Fibroblast of lung (primary cell): ENCODE data around the gene FHAD1.

Source experiments
- EZH2 ChIP-seq: IDR thresholded peaks from 2 replicates; pipeline ENCODE4 v1.5.1; 2012; ENCODE audit warnings: low read length, control low read depth, mild to moderate bottlenecking; ENCODE audit errors: missing control alignments
- TF ChIP-seq, protein P1 (sequence below), 2 donors: IDR thresholded peaks in 1 of 2; conservative IDR thresholded peaks in 1 of 2; 1 replicate in 1 of 2; 2 replicates in 1 of 2; pipeline ENCODE4 v1.5.1; 2011 to 2012; ENCODE audit warnings: low read length in 2 of 2, control low read depth in 1 of 2, inconsistent platforms in 1 of 2, low read depth in 1 of 2, mild to moderate bottlenecking in 1 of 2

GRCh38 chr1:15435239-15436077 lies 188.4 kb downstream of the FHAD1 start:
- TF ChIP-seq, protein P1, sequence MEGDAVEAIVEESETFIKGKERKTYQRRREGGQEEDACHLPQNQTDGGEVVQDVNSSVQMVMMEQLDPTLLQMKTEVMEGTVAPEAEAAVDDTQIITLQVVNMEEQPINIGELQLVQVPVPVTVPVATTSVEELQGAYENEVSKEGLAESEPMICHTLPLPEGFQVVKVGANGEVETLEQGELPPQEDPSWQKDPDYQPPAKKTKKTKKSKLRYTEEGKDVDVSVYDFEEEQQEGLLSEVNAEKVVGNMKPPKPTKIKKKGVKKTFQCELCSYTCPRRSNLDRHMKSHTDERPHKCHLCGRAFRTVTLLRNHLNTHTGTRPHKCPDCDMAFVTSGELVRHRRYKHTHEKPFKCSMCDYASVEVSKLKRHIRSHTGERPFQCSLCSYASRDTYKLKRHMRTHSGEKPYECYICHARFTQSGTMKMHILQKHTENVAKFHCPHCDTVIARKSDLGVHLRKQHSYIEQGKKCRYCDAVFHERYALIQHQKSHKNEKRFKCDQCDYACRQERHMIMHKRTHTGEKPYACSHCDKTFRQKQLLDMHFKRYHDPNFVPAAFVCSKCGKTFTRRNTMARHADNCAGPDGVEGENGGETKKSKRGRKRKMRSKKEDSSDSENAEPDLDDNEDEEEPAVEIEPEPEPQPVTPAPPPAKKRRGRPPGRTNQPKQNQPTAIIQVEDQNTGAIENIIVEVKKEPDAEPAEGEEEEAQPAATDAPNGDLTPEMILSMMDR (conservative IDR thresholded peaks at IDR 0.05 in 1 of 2, IDR thresholded peaks at IDR 0.05 in 1 of 2; ENCODE audit: low read depth in 1 of 2, low read length in 2 of 2) = no peak
- no peak for TF ChIP-seq EZH2
